GM19372 (cell line): ENCODE results near the gene SMIM35.
A peak's percentile ranks its signal among the peaks of the same experiment; 100 is the strongest.

Experiments used
- ATAC-seq: cut with Tn5 transposase; IDR thresholded peaks from one replicate; pipeline ENCODE4 v1.9.1; 2021; ENCODE audit warnings: mild to moderate bottlenecking, low read depth, moderate library complexity; ENCODE audit not compliant: unreplicated experiment

SMIM35 gene

GRCh38 chr11:118046051-118046963 is 40.5 kb downstream of the SMIM35 start:
- ATAC-seq = no peak

- no peak for ATAC-seq
Observed at GRCh38 chr11:118045191-118045590, 41.6 kb downstream of the SMIM35 start.

GRCh38 chr11:118042796-118043195 is 44.0 kb downstream of the SMIM35 start:
- no peak for ATAC-seq

GRCh38 chr11:118042141-118042540 is 44.6 kb downstream of the SMIM35 start:
- no peak for ATAC-seq

- no peak for ATAC-seq
Observed at GRCh38 chr11:118033443-118033842, 53.3 kb downstream of the SMIM35 start.

- no peak for ATAC-seq
Observed at GRCh38 chr11:118028626-118029025, 58.1 kb downstream of the SMIM35 start.

- ATAC-seq = no peak
Observed at GRCh38 chr11:118027694-118028093, 59.1 kb downstream of the SMIM35 start.

GRCh38 chr11:118021146-118021545 is 65.6 kb downstream of the SMIM35 start:
- no peak for ATAC-seq

GRCh38 chr11:118018401-118018800 is 68.4 kb downstream of the SMIM35 start:
- ATAC-seq = no peak

- ATAC-seq = no peak
Observed at GRCh38 chr11:118017631-118018315, 69.0 kb downstream of the SMIM35 start.

- no peak for ATAC-seq
Observed at GRCh38 chr11:118017111-118017510, 69.7 kb downstream of the SMIM35 start.

- no peak for ATAC-seq
Observed at GRCh38 chr11:118016104-118016503, 70.7 kb downstream of the SMIM35 start.

GRCh38 chr11:118015385-118015841 is 71.3 kb downstream of the SMIM35 start:
- ATAC-seq = no peak

GRCh38 chr11:118014022-118014421 is 72.7 kb downstream of the SMIM35 start:
- ATAC-seq = no peak

- ATAC-seq = no peak
Observed at GRCh38 chr11:118012083-118012669, 74.6 kb downstream of the SMIM35 start.

GRCh38 chr11:118010738-118011461 is 75.9 kb downstream of the SMIM35 start:
- ATAC-seq = peak; percentile 76

- no peak for ATAC-seq
Observed at GRCh38 chr11:118009864-118010737, 76.7 kb downstream of the SMIM35 start.

GRCh38 chr11:118008271-118008911 is 78.4 kb downstream of the SMIM35 start:
- no peak for ATAC-seq
